Sigmoid colon (tissue), 7 donors: ENCODE measurements around the gene TENM3. TPM values are rescaled to one million over a fixed set of nuclear protein-coding genes. Genes with fewer than 3 reads are reported as not detected.

Source experiments
- DNase-seq: peaks from one replicate; pipeline ENCODE4 v3.0.0-alpha.2; 2019
- H3K27ac ChIP-seq, 4 donors: fragments of 200-600 bp; sonication (generic); one replicate each; pipeline ENCODE4 v1.5.1; 2016 to 2019; ENCODE audit warnings: mild to moderate bottlenecking in 1 of 4
- H3K27me3 ChIP-seq, 3 donors: fragments of 200-600 bp; sonication (generic); one replicate each; pipeline ENCODE4 v1.5.1; 2019; ENCODE audit warnings: mild to moderate bottlenecking in 1 of 3
- H3K36me3 ChIP-seq, 4 donors: fragments of 200-600 bp; sonication (generic); one replicate each; pipeline ENCODE4 v1.5.1; 2016 to 2019
- H3K4me1 ChIP-seq, 4 donors: fragments of 200-600 bp; sonication (generic); one replicate each; pipeline ENCODE4 v1.5.1; 2017 to 2019
- H3K4me3 ChIP-seq, 4 donors: fragments of 200-600 bp; sonication (generic); one replicate each; pipeline ENCODE4 v1.5.1; 2017 to 2019; ENCODE audit warnings: mild to moderate bottlenecking in 2 of 4, moderate library complexity in 1 of 4
- H3K9me3 ChIP-seq, 4 donors: fragments of 200-600 bp in 3 of 4; sonication (generic) in 3 of 4; one replicate each; pipeline versions ENCODE4 v1.5.1 to v1.6.1; 2013 to 2019
- CTCF ChIP-seq, 4 experiments: fragments of 450-650 bp in 3 of 4; fragments of 200-600 bp in 1 of 4; IDR thresholded peaks; one replicate each; pipeline ENCODE4 v1.5.1; 2016 to 2019; ENCODE audit warnings: antibody characterized with exemption in 4 of 4, mild to moderate bottlenecking in 3 of 4, moderate library complexity in 2 of 4
- EP300 ChIP-seq, 4 donors: sonication (generic); formaldehyde crosslinking; IDR thresholded peaks; one replicate each; pipeline ENCODE4 v1.6.1; 2017; ENCODE audit warnings: antibody characterized with exemption in 4 of 4
- POLR2A ChIP-seq, 2 donors: fragments of 450-650 bp; IDR thresholded peaks; one replicate each; pipeline ENCODE4 v1.6.1; 2016; ENCODE audit warnings: antibody characterized with exemption in 2 of 2, mild to moderate bottlenecking in 2 of 2, moderate library complexity in 2 of 2
- POLR2AphosphoS5 ChIP-seq, 4 donors: sonication (generic); formaldehyde crosslinking; IDR thresholded peaks; one replicate each; pipeline ENCODE4 v1.6.1; 2017; ENCODE audit warnings: antibody characterized with exemption in 4 of 4
- WGBS, 2 donors: extraction: QIAGEN DNeasy Blood & Tissue Kit; methylation state at CpG; one replicate each; pipeline ENCODE4 v1.1.7; 2013; 5-methylcytosine and 5-hydroxymethylcytosine counted together
- intact Hi-C: fragments of 100-400 bp; cut with DNase I; formaldehyde crosslinking; loops from one replicate; pipeline ENCODE4 v1.15.1; 2023
- polyA plus RNA-seq, 3 donors: library from polyadenylated mRNA; stranded (reverse); fragments of 200-250 nt; gene quantifications; one replicate each; pipeline ENCODE4 v1.2.3, GENCODE V29; 2013
- total RNA-seq, 4 donors: library from RNA; depleted of rRNA; stranded (reverse); fragments of >200 nt; gene quantifications; one replicate each; pipeline ENCODE4 v1.1.0, GENCODE V29; 2016
- donor health status: healthy with polysubstance abuse.
- donor health status: Bipolar disorder and iron deficiency.
- donor health status: healthy.

Gene TENM3
- total and polyA plus RNA-seq, 7 donors: 0.60 to 82.3 (median 37.8) TPM; not detected in 1

GRCh38 chr4:182807767-182808548 lies 564.8 kb downstream of the TENM3 start:
- Histone ChIP-seq H3K36me3 (no peaks in the 10 kb centered on the region), H3K9me3 (peaks cover 0 to 8% (median 0%) of the 10 kb centered on the region in 4 donors), H3K4me3 (no peak overlapping the region), H3K27me3 (no peaks in the 10 kb centered on the region), H3K4me1 (peaks cover 0 to 12% (median 4%) of the 10 kb centered on the region in 4 donors), H3K27ac (no peak overlapping the region)
- DNase-seq: no peak
- TF ChIP-seq POLR2AphosphoS5 (IDR thresholded peaks at IDR 0.05) (no peak), POLR2A (IDR thresholded peaks at IDR 0.05) (no peak), CTCF (IDR thresholded peaks at IDR 0.05) (no peak), EP300 (IDR thresholded peaks at IDR 0.05) (no peak)
- intact Hi-C loops: loop anchor here (2.0 to 10.0 kb wide), 4 partner anchors 329 to 1666 kb away; no protein-coding TSS in a partner anchor
- WGBS, 2 donors: 89 to 96% methylated on average over 45 of the region's 45 CpGs

DNA sequence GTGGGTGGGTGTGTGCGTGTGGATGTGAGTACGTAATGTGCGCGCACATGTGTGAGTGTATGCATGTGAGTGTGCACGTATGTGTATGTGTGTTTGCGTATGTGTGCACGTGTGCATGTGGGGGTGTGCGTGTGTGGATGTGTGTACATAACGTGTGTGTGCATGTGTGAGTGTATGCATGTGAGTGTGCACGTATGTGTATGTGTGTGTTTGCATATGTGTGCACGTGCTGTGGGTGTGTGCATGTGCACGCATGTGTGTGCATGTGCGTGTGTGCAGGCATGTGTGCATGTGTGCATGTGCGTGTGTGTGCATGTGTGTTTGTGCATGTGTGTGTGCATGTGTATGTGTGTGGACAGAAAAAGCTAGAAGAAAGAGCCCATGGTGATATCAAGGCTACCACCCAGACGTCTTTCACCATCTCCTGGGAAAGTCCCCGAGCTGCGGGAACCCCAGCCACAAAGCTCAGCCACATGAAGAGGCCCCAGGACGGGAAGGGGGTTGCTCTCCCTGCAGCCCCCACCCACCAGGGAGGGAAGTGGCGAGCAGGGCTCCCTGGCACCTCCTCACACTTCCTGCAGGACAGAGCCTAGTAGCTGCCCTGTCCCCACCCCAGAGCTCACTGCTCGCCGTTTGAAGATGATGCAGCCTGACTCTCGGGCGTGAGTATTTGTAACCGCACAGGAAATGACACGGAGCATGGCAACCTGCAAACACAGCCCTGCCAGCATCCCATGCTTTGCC lies 565.6 kb downstream of the TENM3 start:
- no peak for DNase-seq
- Histone ChIP-seq H3K27me3 (no peaks in the 10 kb centered on the region), H3K9me3 (peaks cover 0 to 8% (median 0%) of the 10 kb centered on the region in 4 donors), H3K4me1 (peaks cover 0 to 12% (median 4%) of the 10 kb centered on the region in 4 donors), H3K4me3 (no peak overlapping the region), H3K27ac (no peak overlapping the region), H3K36me3 (no peaks in the 10 kb centered on the region)
- 75 to 78% methylated on average over 25 of the region's 25 CpGs for WGBS, 2 donors
- intact Hi-C loops: loop anchor here (5.0 to 10.0 kb wide), 3 partner anchors 664 to 1667 kb away; no protein-coding TSS in a partner anchor
- TF ChIP-seq POLR2A (IDR thresholded peaks at IDR 0.05): no peak

DNA sequence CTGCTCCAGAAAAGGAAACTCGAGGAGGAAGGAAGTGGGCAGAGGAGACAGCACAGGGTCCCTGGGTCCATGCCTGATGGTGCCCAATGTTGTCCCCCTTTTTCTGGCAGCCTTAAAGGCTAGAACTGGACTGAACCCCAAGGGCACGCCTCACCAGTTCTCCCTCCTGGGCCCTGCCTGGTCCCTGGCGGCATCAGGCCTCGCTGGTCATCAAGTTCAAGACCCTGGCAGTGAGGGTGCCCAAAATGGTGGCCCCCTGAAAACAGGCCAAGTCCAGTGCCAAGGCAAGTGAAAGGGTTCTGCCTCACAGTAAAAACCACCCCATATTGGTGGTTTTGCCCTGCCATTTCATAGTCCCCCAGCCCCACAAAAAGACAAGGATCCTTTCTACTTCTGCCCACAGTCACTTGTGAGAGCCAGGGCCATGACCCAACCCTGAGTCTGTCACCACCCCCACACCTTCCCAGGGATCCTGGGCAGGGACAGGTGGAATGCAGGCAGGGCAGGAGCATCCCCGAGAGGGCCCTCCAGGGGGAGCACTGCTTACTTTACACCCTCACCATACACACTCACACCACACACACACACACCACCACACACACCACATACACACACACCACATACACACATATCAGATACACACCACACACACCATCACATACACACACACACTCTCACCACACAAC lies 566.4 kb downstream of the TENM3 start:
- WGBS, 2 donors: 59 to 76% methylated on average over 5 of the region's 5 CpGs
- no peak overlapping the region for H3K27ac ChIP-seq
- DNase-seq: no peak
- no peak overlapping the region for H3K4me3 ChIP-seq
- peaks cover 0 to 8% (median 0%) of the 10 kb centered on the region in 4 donors for H3K9me3 ChIP-seq
- intact Hi-C loops: loop anchor here (5.0 to 10.0 kb wide), 3 partner anchors 665 to 1667 kb away; no protein-coding TSS in a partner anchor
- TF ChIP-seq POLR2A (IDR thresholded peaks at IDR 0.05): no peak
- no peak for TF ChIP-seq CTCF (IDR thresholded peaks at IDR 0.05)
- no peak for TF ChIP-seq POLR2AphosphoS5 (IDR thresholded peaks at IDR 0.05)
- TF ChIP-seq EP300 (IDR thresholded peaks at IDR 0.05): no peak
- no peaks in the 10 kb centered on the region for H3K36me3 ChIP-seq
- no peaks in the 10 kb centered on the region for H3K27me3 ChIP-seq
- peaks cover 0 to 12% (median 4%) of the 10 kb centered on the region in 4 donors for H3K4me1 ChIP-seq

- Histone ChIP-seq H3K9me3 (peaks cover 0 to 8% (median 0%) of the 10 kb centered on the region in 4 donors), H3K27ac (no peak overlapping the region), H3K4me3 (no peak overlapping the region), H3K36me3 (no peaks in the 10 kb centered on the region), H3K4me1 (peaks cover 0 to 12% (median 4%) of the 10 kb centered on the region in 4 donors), H3K27me3 (no peaks in the 10 kb centered on the region)
- no peak for DNase-seq
- intact Hi-C loops: no loop called here
- no peak for TF ChIP-seq POLR2AphosphoS5 (IDR thresholded peaks at IDR 0.05)
- no peak for TF ChIP-seq CTCF (IDR thresholded peaks at IDR 0.05)
- TF ChIP-seq POLR2A (IDR thresholded peaks at IDR 0.05): no peak
- TF ChIP-seq EP300 (IDR thresholded peaks at IDR 0.05): no peak
- WGBS, 2 donors: 90 to 96% methylated on average over 4 of the region's 4 CpGs
These were observed 567.0 kb downstream of the TENM3 start for GRCh38 chr4:182810103-182810615.
